ENCODE measurements around the gene NRXN2. TPM values are rescaled to one million over a fixed set of nuclear protein-coding genes. Genes with fewer than 3 reads are reported as not detected.

Gene NRXN2
- polyA plus RNA-seq, 1 of the 3 experiments (the other 2 are of a cell fraction): 0.15 TPM

DNA sequence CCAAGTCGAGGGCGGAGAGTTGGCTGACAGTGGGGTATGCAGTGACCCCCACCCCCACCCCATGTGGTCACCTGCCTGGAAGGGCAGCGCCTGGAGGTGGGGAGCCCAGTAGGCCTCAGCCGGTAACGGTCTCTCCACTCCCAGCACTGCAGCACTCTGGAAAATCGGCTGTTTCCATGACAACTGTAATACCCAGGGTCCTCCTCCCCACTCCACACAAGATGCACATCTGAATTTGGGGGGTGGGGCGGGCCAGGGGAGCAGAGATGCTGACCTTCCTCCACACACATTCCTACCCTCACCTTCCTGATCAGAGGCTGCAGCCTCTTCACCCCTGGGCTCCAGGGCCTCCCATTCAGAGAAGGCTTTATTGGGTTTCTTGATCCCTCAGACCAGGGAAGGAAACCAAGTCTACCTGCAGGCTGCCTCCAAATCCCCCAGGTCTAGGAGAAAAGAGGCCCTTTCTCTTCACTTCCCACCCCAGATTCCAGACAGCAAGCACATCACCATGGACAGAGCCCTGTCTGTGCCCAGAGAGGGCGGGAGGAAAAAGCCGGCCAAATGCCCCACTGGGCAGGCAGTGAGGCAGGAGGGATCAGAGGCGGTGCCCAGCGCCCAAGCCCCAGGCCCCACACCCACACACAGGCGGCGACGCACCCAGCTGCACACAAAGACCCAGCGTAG is 85.5 kb downstream of the NRXN2 start:
- Histone ChIP-seq H3K27ac (ENCODE audit: low read depth in 2 of 2, low read length in 1 of 2) (peak overlapping the region in 1 of 2 experiments; percentile 91; a peak in 2 of 4 replicates), H3K36me3 (replicated peaks in 1 of 2; ENCODE audit: control insufficient read depth in 1 of 2, insufficient read depth in 2 of 2, low read length in 1 of 2) (no peaks in the 10 kb centered on the region), H4K20me1 (ENCODE audit: insufficient read depth) (no peaks in the 10 kb centered on the region), H3K79me2 (ENCODE audit: insufficient read depth) (no peaks in the 10 kb centered on the region), H3K4me1 (ENCODE audit: control insufficient read depth in 1 of 2, insufficient read depth in 2 of 2, low read depth in 1 of 2, low read length in 1 of 2) (peaks cover 0 to 59% of the 10 kb centered on the region in 2 experiments; a peak in 1 of 4 replicates), H3F3A (replicated peaks; ENCODE audit: insufficient read depth) (no peaks in the 10 kb centered on the region), H3K4me3 (ENCODE audit: low read depth in 2 of 2, low read length in 1 of 2) (peak overlapping the region; percentile 16 to 34; a peak in 2 of 4 replicates), H3K9me3 (no peaks in the 10 kb centered on the region), H3K27me3 (ENCODE audit: insufficient read depth) (peaks cover 56% of the 10 kb centered on the region), H2AFZ (ENCODE audit: low read depth) (no peak overlapping the region), H3K9ac (no peak overlapping the region), H3K9me2 (no peaks in the 10 kb centered on the region), H3K4me2 (peak overlapping the region; percentile 24; the same call in 1 of the 2 replicates)
- TF ChIP-seq CHD2 (IDR thresholded peaks at IDR 0.05; ENCODE audit: low read length, partially characterized antibody): no peak
- TF ChIP-seq, protein P1, sequence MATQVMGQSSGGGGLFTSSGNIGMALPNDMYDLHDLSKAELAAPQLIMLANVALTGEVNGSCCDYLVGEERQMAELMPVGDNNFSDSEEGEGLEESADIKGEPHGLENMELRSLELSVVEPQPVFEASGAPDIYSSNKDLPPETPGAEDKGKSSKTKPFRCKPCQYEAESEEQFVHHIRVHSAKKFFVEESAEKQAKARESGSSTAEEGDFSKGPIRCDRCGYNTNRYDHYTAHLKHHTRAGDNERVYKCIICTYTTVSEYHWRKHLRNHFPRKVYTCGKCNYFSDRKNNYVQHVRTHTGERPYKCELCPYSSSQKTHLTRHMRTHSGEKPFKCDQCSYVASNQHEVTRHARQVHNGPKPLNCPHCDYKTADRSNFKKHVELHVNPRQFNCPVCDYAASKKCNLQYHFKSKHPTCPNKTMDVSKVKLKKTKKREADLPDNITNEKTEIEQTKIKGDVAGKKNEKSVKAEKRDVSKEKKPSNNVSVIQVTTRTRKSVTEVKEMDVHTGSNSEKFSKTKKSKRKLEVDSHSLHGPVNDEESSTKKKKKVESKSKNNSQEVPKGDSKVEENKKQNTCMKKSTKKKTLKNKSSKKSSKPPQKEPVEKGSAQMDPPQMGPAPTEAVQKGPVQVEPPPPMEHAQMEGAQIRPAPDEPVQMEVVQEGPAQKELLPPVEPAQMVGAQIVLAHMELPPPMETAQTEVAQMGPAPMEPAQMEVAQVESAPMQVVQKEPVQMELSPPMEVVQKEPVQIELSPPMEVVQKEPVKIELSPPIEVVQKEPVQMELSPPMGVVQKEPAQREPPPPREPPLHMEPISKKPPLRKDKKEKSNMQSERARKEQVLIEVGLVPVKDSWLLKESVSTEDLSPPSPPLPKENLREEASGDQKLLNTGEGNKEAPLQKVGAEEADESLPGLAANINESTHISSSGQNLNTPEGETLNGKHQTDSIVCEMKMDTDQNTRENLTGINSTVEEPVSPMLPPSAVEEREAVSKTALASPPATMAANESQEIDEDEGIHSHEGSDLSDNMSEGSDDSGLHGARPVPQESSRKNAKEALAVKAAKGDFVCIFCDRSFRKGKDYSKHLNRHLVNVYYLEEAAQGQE (IDR thresholded peaks at IDR 0.05; ENCODE audit: low read depth, low read length): peak; percentile 90
- no peak for TF ChIP-seq NRF1 (IDR thresholded peaks at IDR 0.05; ENCODE audit: low read depth, low read length)
- POLR2A ChIA-PET: no interaction called here
- 4% methylated on average over 7 of the region's 15 CpGs for WGBS (ENCODE audit: low lambda C conversion rate)
- DNase-seq: peak; percentile 70
- CTCF ChIA-PET: interaction anchor here (2.5 to 6.6 kb wide), 3 partner anchors 12 to 148 kb away, joined by 8 to 61 read pairs (median 9); no protein-coding TSS in a partner anchor

DNA sequence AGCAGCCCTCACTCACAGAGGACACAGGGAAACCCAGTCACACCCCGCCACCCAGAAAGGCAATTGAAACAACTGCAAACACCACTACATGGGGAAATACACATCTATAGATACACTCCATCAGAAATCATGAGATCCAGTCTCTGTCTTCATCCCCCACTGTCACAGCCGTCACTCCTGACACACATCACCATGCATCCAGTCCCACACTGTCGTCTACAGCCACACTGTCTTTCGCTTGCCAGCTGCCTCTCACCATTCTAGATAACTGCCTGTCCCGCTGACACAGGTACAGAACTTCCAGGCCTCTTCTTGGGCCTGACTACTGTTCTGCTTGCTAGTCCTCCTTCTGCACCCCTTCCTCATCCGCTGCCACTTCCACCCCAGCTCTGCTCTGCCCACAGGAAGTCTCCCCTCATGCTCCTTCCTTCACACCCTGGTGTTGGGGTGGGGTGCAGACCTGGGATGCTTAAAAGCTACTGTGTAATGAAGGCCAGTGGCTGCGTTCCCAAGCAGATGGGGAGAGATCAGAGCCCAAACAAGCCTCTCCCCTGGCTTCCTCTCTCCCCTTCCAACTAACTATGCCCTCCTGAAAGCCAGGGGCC is 89.3 kb downstream of the NRXN2 start:
- peaks cover 22% of the 10 kb centered on the region for H3K27me3 ChIP-seq (ENCODE audit: insufficient read depth)
- ChIA-PET CTCF (interaction anchor here (1.1 to 6.6 kb wide), 5 partner anchors 13 to 185 kb away, joined by 3 to 61 read pairs (median 5); no protein-coding TSS in a partner anchor), POLR2A (no interaction called here)
- H3K4me2 ChIP-seq: no peak overlapping the region
- H2AFZ ChIP-seq (ENCODE audit: low read depth): no peak overlapping the region
- H3K36me3 ChIP-seq (replicated peaks in 1 of 2; ENCODE audit: control insufficient read depth in 1 of 2, insufficient read depth in 2 of 2, low read length in 1 of 2): no peaks in the 10 kb centered on the region
- no peaks in the 10 kb centered on the region for H3F3A ChIP-seq (replicated peaks; ENCODE audit: insufficient read depth)
- no peak overlapping the region for H3K27ac ChIP-seq (ENCODE audit: low read depth in 2 of 2, low read length in 1 of 2)
- H3K79me2 ChIP-seq (ENCODE audit: insufficient read depth): no peaks in the 10 kb centered on the region
- no peak overlapping the region for H3K4me3 ChIP-seq (ENCODE audit: low read depth in 2 of 2, low read length in 1 of 2)
- H3K9me2 ChIP-seq: no peaks in the 10 kb centered on the region
- H3K9me3 ChIP-seq: no peaks in the 10 kb centered on the region
- H4K20me1 ChIP-seq (ENCODE audit: insufficient read depth): no peaks in the 10 kb centered on the region
- H3K4me1 ChIP-seq (ENCODE audit: control insufficient read depth in 1 of 2, insufficient read depth in 2 of 2, low read depth in 1 of 2, low read length in 1 of 2): peaks cover 0 to 37% of the 10 kb centered on the region in 2 experiments; a peak in 1 of 4 replicates
- no peak for DNase-seq
- 49% methylated on average over 7 of the region's 7 CpGs for WGBS (ENCODE audit: low lambda C conversion rate)
- H3K9ac ChIP-seq: no peak overlapping the region
- TF ChIP-seq SMC3 (IDR thresholded peaks at IDR 0.05; ENCODE audit: low read depth, low read length): no peak
- no peak for TF ChIP-seq FOXM1 (IDR thresholded peaks at IDR 0.05; ENCODE audit: low read depth)
- TF ChIP-seq ELF1 (IDR thresholded peaks at IDR 0.05): no peak
- no peak for TF ChIP-seq TEAD4 (IDR thresholded peaks at IDR 0.05; ENCODE audit: borderline replicate concordance, insufficient read depth)
- TF ChIP-seq CHD2 (IDR thresholded peaks at IDR 0.05; ENCODE audit: low read length, partially characterized antibody): no peak
- TF ChIP-seq RCOR1 (IDR thresholded peaks at IDR 0.05; ENCODE audit: low read length): no peak
- no peak for TF ChIP-seq NFIC (IDR thresholded peaks at IDR 0.05; ENCODE audit: borderline replicate concordance)
- TF ChIP-seq, protein P2, sequence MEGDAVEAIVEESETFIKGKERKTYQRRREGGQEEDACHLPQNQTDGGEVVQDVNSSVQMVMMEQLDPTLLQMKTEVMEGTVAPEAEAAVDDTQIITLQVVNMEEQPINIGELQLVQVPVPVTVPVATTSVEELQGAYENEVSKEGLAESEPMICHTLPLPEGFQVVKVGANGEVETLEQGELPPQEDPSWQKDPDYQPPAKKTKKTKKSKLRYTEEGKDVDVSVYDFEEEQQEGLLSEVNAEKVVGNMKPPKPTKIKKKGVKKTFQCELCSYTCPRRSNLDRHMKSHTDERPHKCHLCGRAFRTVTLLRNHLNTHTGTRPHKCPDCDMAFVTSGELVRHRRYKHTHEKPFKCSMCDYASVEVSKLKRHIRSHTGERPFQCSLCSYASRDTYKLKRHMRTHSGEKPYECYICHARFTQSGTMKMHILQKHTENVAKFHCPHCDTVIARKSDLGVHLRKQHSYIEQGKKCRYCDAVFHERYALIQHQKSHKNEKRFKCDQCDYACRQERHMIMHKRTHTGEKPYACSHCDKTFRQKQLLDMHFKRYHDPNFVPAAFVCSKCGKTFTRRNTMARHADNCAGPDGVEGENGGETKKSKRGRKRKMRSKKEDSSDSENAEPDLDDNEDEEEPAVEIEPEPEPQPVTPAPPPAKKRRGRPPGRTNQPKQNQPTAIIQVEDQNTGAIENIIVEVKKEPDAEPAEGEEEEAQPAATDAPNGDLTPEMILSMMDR (IDR thresholded peaks at IDR 0.05): no peak
- TF ChIP-seq SIN3A (IDR thresholded peaks at IDR 0.05; ENCODE audit: borderline replicate concordance, low read depth, low read length): no peak
- TF ChIP-seq EP300 (IDR thresholded peaks at IDR 0.05; ENCODE audit: borderline replicate concordance in 1 of 2, low read depth in 1 of 2, low read length in 1 of 2): no peak
- TF ChIP-seq FOXJ3 (CRISPR knock-in tag; IDR thresholded peaks at IDR 0.05): no peak
- TF ChIP-seq, protein P3, sequence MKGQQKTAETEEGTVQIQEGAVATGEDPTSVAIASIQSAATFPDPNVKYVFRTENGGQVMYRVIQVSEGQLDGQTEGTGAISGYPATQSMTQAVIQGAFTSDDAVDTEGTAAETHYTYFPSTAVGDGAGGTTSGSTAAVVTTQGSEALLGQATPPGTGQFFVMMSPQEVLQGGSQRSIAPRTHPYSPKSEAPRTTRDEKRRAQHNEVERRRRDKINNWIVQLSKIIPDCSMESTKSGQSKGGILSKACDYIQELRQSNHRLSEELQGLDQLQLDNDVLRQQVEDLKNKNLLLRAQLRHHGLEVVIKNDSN (IDR thresholded peaks at IDR 0.05; ENCODE audit: borderline replicate concordance, low read depth): no peak
- TF ChIP-seq, protein P4, sequence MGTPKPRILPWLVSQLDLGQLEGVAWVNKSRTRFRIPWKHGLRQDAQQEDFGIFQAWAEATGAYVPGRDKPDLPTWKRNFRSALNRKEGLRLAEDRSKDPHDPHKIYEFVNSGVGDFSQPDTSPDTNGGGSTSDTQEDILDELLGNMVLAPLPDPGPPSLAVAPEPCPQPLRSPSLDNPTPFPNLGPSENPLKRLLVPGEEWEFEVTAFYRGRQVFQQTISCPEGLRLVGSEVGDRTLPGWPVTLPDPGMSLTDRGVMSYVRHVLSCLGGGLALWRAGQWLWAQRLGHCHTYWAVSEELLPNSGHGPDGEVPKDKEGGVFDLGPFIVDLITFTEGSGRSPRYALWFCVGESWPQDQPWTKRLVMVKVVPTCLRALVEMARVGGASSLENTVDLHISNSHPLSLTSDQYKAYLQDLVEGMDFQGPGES (IDR thresholded peaks at IDR 0.05; ENCODE audit: low read depth, low read length): no peak
- no peak for TF ChIP-seq FOSL2 (IDR thresholded peaks at IDR 0.05; ENCODE audit: borderline replicate concordance, low read depth)
- TF ChIP-seq EZH2phosphoT487 (IDR thresholded peaks at IDR 0.05; ENCODE audit: borderline replicate concordance, low read depth): no peak
- no peak for TF ChIP-seq MEF2A (IDR thresholded peaks at IDR 0.05; ENCODE audit: borderline replicate concordance, low read depth)
